Neural cell (in vitro differentiated cells): ENCODE results near the gene SYMPK. TPM values are rescaled to one million over a fixed set of nuclear protein-coding genes. Genes with fewer than 3 reads are reported as not detected.

Experiments
- H2AFZ ChIP-seq: fragments of 200-600, 300-800 bp; sonication (generic), shearing (Covaris generic); 2 replicates; pipeline ENCODE4 v1.6.0; 2014; ENCODE audit warnings: low read depth, mild to moderate bottlenecking, antibody characterized with exemption, low read length, moderate library complexity
- H3F3A ChIP-seq: fragments of 200-600 bp; shearing (Covaris generic); 2 replicates; pipeline ENCODE4 v1.6.1; 2016; ENCODE audit warnings: mild to moderate bottlenecking, moderate library complexity, mixed read lengths, antibody characterized with exemption, low read length; ENCODE audit not compliant: insufficient read depth, poor library complexity, severe bottlenecking
- H3K27ac ChIP-seq: fragments of 200-600, 300-800 bp; sonication (generic), shearing (Covaris generic); 2 replicates; pipeline ENCODE4 v1.5.1; 2014; ENCODE audit warnings: mild to moderate bottlenecking, low read length, moderate library complexity
- H3K27me3 ChIP-seq: fragments of 300-800, 200-600 bp; sonication (generic), shearing (Covaris generic); 2 replicates; pipeline ENCODE4 v1.6.0; 2014; ENCODE audit warnings: mild to moderate bottlenecking, low read depth, low read length, moderate library complexity; ENCODE audit not compliant: insufficient read depth
- H3K36me3 ChIP-seq: fragments of 300-800, 200-600 bp; sonication (generic), shearing (Covaris generic); 2 replicates; pipeline ENCODE4 v1.5.1; 2014; ENCODE audit warnings: mild to moderate bottlenecking, antibody characterized with exemption, low read length, moderate library complexity; ENCODE audit not compliant: insufficient read depth
- H3K4me2 ChIP-seq: fragments of 300-800, 200-600 bp; sonication (generic), shearing (Covaris generic); 2 replicates; pipeline ENCODE4 v1.6.0; 2014; ENCODE audit warnings: mild to moderate bottlenecking, low read length
- H3K4me3 ChIP-seq: fragments of 300-800, 200-600 bp; sonication (generic), shearing (Covaris generic); 2 replicates; pipeline ENCODE4 v1.5.1; 2014; ENCODE audit warnings: mild to moderate bottlenecking, low read length, moderate library complexity
- H3K79me2 ChIP-seq: fragments of 200-600 bp; shearing (Covaris generic); replicated peaks from 2 replicates; pipeline ENCODE4 v1.6.0; 2014; ENCODE audit warnings: mild to moderate bottlenecking, low read length, moderate library complexity; ENCODE audit not compliant: insufficient read depth
- H3K9ac ChIP-seq: fragments of 300-800, 200-600 bp; sonication (generic), shearing (Covaris generic); 2 replicates; pipeline ENCODE4 v1.6.1; 2016; ENCODE audit warnings: mild to moderate bottlenecking, low read length, mixed read lengths
- H3K9me2 ChIP-seq: fragments of 200-600 bp; shearing (Covaris generic); 2 replicates; pipeline ENCODE4 v1.6.1; 2016; ENCODE audit warnings: mild to moderate bottlenecking, low read length, mixed read lengths; ENCODE audit not compliant: insufficient read depth
- H3K9me3 ChIP-seq: fragments of 200-600, 300-800 bp; sonication (generic), shearing (Covaris generic); 2 replicates; pipeline ENCODE4 v1.6.1; 2016; ENCODE audit warnings: mild to moderate bottlenecking, mixed run types, low read length, moderate library complexity, mixed read lengths
- H4K20me1 ChIP-seq: fragments of 200-600 bp; shearing (Covaris generic); 2 replicates; pipeline ENCODE4 v1.6.1; 2016; ENCODE audit warnings: mild to moderate bottlenecking, mixed run types; ENCODE audit not compliant: insufficient read depth
- EP300 ChIP-seq: fragments of 450-650 bp; conservative IDR thresholded peaks from 2 replicates; pipeline ENCODE4 v1.6.1; 2014; ENCODE audit warnings: antibody characterized with exemption, mild to moderate bottlenecking, moderate library complexity; ENCODE audit not compliant: poor library complexity, severe bottlenecking
- EZH2 ChIP-seq: fragments of 200-600, 300-800 bp; shearing (Covaris generic), sonication (generic); IDR thresholded peaks from 2 replicates; pipeline ENCODE4 v1.6.1; 2014; ENCODE audit warnings: antibody characterized with exemption, low read length, borderline replicate concordance, mild to moderate bottlenecking; ENCODE audit not compliant: insufficient read depth, poor library complexity, severe bottlenecking
- MXI1 ChIP-seq: fragments of 450-650 bp; conservative IDR thresholded peaks from 2 replicates; pipeline ENCODE4 v1.6.1; 2014; ENCODE audit warnings: antibody characterized with exemption, mild to moderate bottlenecking; ENCODE audit not compliant: poor library complexity, severe bottlenecking
- SMC3 ChIP-seq: fragments of 450-650 bp; conservative IDR thresholded peaks from 2 replicates; pipeline ENCODE4 v1.6.1; 2014; ENCODE audit warnings: antibody characterized with exemption, mild to moderate bottlenecking, moderate library complexity; ENCODE audit not compliant: poor library complexity
- TAF1 ChIP-seq: IDR thresholded peaks from 2 replicates; pipeline ENCODE4 v1.6.1; 2012; ENCODE audit warnings: low read depth
- polyA plus RNA-seq: library from polyadenylated mRNA; depleted of rRNA; stranded (reverse); fragments of >200 nt; gene quantifications from 2 replicates; pipeline ENCODE4 v1.2.3, GENCODE V29; 2014
- TF ChIP-seq, protein P1 (sequence below): fragments of 450-650 bp; IDR thresholded peaks from 2 replicates; pipeline ENCODE4 v1.5.1; 2014; ENCODE audit warnings: antibody characterized with exemption, mild to moderate bottlenecking, moderate library complexity; ENCODE audit not compliant: poor library complexity, severe bottlenecking

SYMPK gene
- polyA plus RNA-seq, 1 donor from 2014 or later: 22.2 TPM

DNA sequence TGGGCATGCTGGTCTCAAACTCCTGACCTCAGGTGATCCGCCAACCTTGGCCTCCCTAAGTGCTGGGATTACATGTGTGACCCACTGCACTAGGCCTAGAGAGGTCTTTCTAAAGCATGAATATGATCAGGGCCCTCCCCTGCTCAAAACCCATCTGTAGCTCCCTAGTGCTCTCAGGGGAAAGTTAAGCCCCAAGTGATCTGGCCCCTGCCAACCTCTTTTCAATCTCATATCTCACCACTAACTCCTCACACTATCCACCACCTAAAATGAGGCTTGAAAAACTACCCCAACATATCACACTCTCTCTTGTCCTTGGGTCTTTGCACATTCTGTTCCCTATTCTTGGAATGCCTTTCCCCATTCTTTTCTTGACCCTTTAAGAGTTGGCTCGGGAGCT, 68.3 kb downstream of the SYMPK start:
- no peak for TF ChIP-seq SMC3
- no peak for TF ChIP-seq EP300
- TF ChIP-seq, protein P1, sequence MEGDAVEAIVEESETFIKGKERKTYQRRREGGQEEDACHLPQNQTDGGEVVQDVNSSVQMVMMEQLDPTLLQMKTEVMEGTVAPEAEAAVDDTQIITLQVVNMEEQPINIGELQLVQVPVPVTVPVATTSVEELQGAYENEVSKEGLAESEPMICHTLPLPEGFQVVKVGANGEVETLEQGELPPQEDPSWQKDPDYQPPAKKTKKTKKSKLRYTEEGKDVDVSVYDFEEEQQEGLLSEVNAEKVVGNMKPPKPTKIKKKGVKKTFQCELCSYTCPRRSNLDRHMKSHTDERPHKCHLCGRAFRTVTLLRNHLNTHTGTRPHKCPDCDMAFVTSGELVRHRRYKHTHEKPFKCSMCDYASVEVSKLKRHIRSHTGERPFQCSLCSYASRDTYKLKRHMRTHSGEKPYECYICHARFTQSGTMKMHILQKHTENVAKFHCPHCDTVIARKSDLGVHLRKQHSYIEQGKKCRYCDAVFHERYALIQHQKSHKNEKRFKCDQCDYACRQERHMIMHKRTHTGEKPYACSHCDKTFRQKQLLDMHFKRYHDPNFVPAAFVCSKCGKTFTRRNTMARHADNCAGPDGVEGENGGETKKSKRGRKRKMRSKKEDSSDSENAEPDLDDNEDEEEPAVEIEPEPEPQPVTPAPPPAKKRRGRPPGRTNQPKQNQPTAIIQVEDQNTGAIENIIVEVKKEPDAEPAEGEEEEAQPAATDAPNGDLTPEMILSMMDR: no peak
- H3K9ac ChIP-seq: no peak overlapping the region
- H3K4me3 ChIP-seq: no peak overlapping the region

DNA sequence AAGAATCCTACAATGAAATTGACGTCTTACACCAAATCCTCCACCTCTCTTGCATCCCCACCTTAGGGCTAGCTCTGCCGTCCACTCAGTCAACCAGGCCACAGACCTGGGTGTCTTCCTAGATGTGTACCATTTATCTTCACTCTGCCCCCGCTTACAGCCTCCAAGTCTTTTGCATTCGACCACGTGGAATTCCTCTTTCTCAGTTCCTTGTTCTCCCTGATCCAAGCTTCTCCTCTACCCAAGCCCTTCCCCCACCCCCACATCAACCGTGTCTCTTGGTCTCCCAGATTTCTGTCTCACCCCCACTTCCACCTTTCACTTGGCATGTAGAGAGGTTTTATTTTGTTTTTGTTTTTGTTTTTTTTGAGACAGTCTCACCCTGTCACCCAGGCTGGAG, 69.1 kb downstream of the SYMPK start:
- no peaks in the 10 kb centered on the region for H4K20me1 ChIP-seq
- peaks cover 25% of the 10 kb centered on the region for H3K79me2 ChIP-seq
- H3K9ac ChIP-seq: no peak overlapping the region
- H3K27ac ChIP-seq: peak overlapping the region; percentile 85
- no peak overlapping the region for H2AFZ ChIP-seq
- H3K9me3 ChIP-seq: no peaks in the 10 kb centered on the region
- H3K4me3 ChIP-seq: no peak overlapping the region
- H3K4me2 ChIP-seq: no peak overlapping the region
- H3K9me2 ChIP-seq: no peaks in the 10 kb centered on the region
- TF ChIP-seq EP300: no peak
- no peaks in the 10 kb centered on the region for H3K27me3 ChIP-seq
- H3F3A ChIP-seq: no peaks in the 10 kb centered on the region
- peaks cover 6% of the 10 kb centered on the region for H3K36me3 ChIP-seq

More for the DNA sequence above, 68.3 kb downstream of the SYMPK start:
- no peak overlapping the region for H3K4me2 ChIP-seq
- no peaks in the 10 kb centered on the region for H3F3A ChIP-seq
- H4K20me1 ChIP-seq: no peaks in the 10 kb centered on the region
- H3K9me3 ChIP-seq: no peaks in the 10 kb centered on the region
- peaks cover 25% of the 10 kb centered on the region for H3K79me2 ChIP-seq
- H3K9me2 ChIP-seq: no peaks in the 10 kb centered on the region
- no peak overlapping the region for H3K27ac ChIP-seq
- H3K36me3 ChIP-seq: no peaks in the 10 kb centered on the region
- no peak overlapping the region for H2AFZ ChIP-seq
- no peaks in the 10 kb centered on the region for H3K27me3 ChIP-seq

DNA sequence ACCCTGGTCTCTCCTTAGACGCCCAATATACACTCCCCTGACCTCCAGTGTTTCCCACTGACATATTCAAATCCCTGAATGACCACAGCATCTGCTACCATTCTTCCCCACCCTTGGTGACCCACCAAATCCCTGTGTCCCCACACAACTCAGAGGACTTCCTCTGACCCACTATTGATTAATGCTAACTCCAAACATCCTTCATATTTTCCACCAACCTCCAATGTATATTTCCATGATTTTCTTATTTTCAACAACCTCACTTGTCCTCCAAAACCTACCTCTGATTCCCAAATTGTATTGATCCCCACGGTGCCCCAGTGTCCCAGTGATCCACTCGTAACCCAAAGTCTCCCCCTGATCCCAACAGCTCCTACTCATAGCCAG, 69.8 kb downstream of the SYMPK start:
- Histone ChIP-seq H3K36me3 (peaks cover 6% of the 10 kb centered on the region), H3K4me2 (peak overlapping the region; percentile 59), H3K9ac (peak overlapping the region; percentile 61), H3K9me2 (no peaks in the 10 kb centered on the region), H3F3A (no peaks in the 10 kb centered on the region), H3K27me3 (no peaks in the 10 kb centered on the region), H4K20me1 (no peaks in the 10 kb centered on the region), H3K4me3 (peak overlapping the region; percentile 56), H3K27ac (peak overlapping the region; percentile 85), H3K9me3 (no peaks in the 10 kb centered on the region), H2AFZ (peak overlapping the region; percentile 18), H3K79me2 (peaks cover 25% of the 10 kb centered on the region)
- TF ChIP-seq TAF1 (no peak), EZH2 (no peak), MXI1 (no peak)
- TF ChIP-seq, protein P1: no peak
